ENCODE data around the gene STIP1. TPM values are rescaled to one million over a fixed set of nuclear protein-coding genes. Genes with fewer than 3 reads are reported as not detected.
"Not testable (repeated sequence)": the region's sequence is repeated elsewhere in the genome, so short reads cannot be mapped to it uniquely, and the experiment has no call there.

Gene STIP1
- total RNA-seq, 1 donor from 2014 or later, result 33.9 TPM

- ATAC-seq (no peak), DNase-seq (ENCODE audit: low spot score) (no peak)
These were observed 28.2 kb upstream of the STIP1 start for GRCh38 chr11:64157631-64158394.

DNA sequence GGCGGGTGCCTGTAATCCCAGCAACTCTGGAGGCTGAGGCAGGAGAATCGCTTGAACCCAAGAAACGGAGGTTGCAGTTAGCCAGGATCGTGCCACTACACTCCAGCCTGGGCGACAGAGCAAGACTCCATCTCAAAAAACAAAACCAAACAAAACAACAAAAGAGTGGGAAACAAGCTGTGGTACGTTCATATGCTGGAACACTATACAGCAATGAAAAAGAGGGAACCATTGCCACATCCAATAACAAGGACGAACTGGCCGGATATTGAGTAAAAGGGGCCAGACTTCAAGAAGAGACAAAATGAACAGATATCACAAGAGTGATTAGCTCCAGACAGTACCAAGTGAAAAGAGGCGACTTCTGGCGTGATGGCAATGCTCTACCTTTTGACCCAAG, 24.9 kb upstream of the STIP1 start:
- DNase-seq (ENCODE audit: low spot score), result no peak
- ATAC-seq, result no peak

GRCh38 chr11:64162769-64163168, 23.2 kb upstream of the STIP1 start:
- DNase-seq (ENCODE audit: low spot score); ATAC-seq: not testable (repeated sequence)

DNA sequence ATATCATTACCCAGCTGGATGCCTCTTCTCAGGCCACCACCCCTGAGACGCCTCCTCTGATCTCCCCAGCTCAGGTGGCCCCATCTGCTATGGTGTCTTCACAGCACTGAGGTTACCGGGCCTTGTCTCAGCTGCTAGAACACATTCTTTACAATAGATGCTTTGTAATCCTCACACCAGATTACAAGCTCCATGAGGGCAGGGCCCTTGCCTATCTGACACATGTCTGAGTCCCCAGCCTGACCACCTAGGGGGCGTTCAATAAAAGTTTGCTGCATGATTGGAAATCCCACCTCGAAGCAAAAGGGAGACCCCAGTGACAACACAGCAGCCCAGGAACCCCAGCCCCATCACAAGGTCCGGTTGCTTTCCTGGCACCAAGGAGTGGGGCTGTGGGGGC, 22.0 kb upstream of the STIP1 start:
- DNase-seq (ENCODE audit: low spot score) (no peak), ATAC-seq (no peak)

- peak; percentile 93 for DNase-seq (ENCODE audit: low spot score)
These were observed 21.3 kb upstream of the STIP1 start for GRCh38 chr11:64164392-64165312.

GRCh38 chr11:64165481-64165841, 20.5 kb upstream of the STIP1 start:
- no peak for DNase-seq (ENCODE audit: low spot score)
- peak; percentile 3 for ATAC-seq

More at GRCh38 chr11:64164392-64165312, 21.3 kb upstream of the STIP1 start:
- ATAC-seq, result peak; percentile 72

GRCh38 chr11:64165842-64166635, 19.9 kb upstream of the STIP1 start, which contains the start of gene MACROD1:
TSS of gene MACROD1 (minus strand) at chr11:64166113. CDS start at chr11:64165994, 119 bp downstream.
- peak; percentile 88 for ATAC-seq
- DNase-seq (ENCODE audit: low spot score), result peak; percentile 97

DNA sequence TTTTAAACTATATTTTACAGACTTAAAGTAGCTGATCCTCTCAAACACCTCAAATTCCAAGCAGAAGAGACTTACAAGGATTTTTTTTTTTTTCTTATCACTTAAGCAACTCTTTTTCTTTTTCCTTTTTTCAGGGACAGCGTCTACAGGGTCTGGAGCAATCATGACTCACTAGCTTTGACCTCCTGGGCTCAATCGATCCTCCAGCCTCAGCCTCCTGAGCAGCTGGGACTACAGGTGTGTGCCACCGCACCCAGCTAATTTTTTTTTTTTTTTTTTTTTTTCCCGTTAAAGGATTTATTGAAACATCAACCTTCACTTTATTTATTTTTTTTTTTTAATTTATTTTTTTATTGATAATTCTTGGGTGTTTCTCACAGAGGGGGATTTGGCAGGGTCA, 15.6 kb upstream of the STIP1 start:
- ATAC-seq (no peak), DNase-seq (ENCODE audit: low spot score) (no peak)

DNA sequence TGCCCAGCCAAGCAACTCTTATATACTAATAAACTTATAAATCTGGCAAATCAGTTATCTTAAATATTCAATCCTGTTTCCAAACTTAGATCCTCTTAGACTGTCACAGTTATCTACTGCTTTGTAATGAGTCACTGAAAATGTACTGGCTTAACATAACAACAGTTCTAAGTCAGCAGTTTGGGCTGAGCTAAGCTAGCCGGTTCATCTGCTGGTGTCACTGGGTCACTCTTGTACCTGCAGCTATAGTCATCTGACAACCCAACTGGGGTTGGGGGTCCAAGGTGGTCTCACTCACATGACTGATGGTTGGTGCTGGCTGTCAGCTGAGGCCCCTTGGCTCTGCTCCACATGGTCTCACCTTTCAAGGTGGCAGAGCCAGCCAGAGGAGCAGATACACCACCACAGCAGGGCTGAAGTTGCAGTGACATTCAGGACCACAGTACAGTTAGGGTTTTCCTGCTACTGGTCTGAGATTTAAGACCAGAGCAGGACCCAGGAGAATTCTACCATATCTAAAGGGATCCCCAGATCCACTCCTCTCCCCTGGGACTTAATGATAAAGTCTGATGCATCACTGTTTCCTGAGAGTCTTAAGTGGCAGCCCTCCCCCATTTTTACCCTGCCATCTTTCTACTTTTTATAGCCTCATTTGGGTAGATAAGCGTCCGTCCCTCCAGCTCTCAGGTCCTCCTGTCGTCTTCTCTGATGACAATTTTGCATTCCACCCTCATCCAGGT, 12.2 kb upstream of the STIP1 start:
- ATAC-seq (no peak), DNase-seq (ENCODE audit: low spot score) (no peak)

DNA sequence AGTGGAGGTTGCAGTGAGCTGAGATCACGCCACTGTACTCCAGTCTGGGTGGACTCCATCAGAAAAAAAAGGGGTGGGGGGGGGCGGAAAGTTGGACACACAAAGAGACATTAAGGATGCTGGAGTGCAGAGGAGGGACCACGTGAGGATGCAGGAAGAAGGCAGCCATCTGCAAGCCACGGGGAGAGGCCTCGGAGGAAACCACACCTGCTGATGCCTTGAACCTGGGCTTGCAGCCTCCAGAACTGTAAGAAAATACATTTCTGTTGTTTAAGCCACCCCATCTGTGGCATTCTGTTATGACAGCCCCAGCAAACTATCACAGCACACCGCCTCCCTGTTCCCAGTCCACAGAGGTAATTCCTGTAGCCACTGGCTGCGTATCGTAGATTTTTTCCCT, 9.2 kb upstream of the STIP1 start:
- no peak for ATAC-seq
- no peak for DNase-seq (ENCODE audit: low spot score)

DNA sequence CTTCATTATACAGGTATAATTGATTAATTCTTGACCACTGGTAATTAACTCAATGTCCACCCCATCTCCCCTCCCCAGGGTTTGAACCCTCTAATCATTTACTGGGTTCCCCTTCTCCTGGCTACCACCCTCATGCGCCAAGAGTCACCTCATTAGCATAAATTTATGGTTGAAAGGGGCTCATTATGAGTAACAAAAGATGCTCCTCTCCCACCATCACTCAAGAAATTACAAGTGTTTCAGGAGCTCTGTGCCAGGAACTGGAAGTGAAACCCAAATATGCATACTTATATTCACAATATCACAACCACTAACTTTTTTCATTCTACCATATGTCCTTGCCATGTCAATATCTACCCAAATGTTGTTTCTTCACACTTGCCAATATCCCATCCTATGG, 7.8 kb upstream of the STIP1 start:
- DNase-seq (ENCODE audit: low spot score), result no peak
- no peak for ATAC-seq

GRCh38 chr11:64178951-64179639, 6.9 kb upstream of the STIP1 start:
- no peak for DNase-seq (ENCODE audit: low spot score)
- ATAC-seq, result no peak

- no peak for DNase-seq (ENCODE audit: low spot score)
- ATAC-seq, result no peak
These were observed 5.1 kb upstream of the STIP1 start for GRCh38 chr11:64180891-64181290.

- ATAC-seq, result no peak
- DNase-seq (ENCODE audit: low spot score), result peak; percentile 56
These were observed 4.2 kb upstream of the STIP1 start for GRCh38 chr11:64181506-64182411.

GRCh38 chr11:64183890-64184289, 2.1 kb upstream of the STIP1 start:
- DNase-seq (ENCODE audit: low spot score) (no peak), ATAC-seq (no peak)

DNA sequence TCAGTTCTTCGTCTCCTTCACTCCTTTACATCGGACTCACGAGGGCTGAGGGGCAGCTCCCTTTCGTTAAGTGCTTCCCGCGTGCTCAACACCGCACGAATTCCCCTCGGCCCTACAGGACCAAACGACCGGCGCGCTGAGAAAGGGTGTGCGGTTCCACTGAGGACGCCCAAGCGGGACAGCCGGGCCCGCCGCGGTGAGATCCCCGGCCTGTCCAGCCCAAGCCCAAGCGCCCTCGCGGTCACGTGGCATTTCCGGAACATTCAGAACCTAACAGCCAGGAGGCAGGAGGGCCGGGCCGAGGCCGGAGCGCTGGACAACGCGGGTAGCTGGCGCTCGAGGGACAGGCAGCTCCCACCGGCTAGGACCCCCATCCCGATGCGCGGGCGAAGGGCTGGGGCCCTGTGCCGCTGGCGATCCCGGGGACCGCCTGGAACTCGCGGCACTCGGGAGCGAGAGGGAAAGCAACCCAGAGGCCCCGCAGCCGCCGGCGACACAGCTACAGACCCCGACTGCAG, 737 bp upstream of the STIP1 start:
- ATAC-seq, result peak; percentile 63
- peak; percentile 88 for DNase-seq (ENCODE audit: low spot score)

GRCh38 chr11:64186492-64187165, 658 bp downstream of the STIP1 start:
- no peak for DNase-seq (ENCODE audit: low spot score)
- no peak for ATAC-seq

DNA sequence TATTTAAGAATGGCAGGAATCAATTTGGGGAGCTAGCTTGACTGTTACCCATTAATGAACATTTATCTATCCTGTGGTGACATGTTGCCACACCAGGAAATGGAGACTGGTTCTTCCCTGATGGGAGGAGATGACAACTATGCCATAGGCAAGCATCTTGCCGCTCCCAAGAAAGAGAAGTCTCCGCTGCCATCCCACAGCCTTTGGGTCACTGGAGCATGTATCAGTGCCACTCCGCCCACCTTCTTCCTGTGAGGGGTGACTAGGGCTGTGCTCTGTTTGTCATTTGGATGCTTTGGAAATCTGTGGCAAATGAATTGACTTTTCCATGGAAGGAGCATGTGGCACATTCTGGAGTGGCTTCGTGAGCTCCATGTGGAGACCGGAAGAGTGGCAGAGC, 6.5 kb downstream of the STIP1 start:
- ATAC-seq, result no peak

More for the DNA sequence above, 6.5 kb downstream of the STIP1 start:
- no peak for DNase-seq (ENCODE audit: low spot score)
